Adrenal gland (tissue), 12 donors: ENCODE data around the gene TSSK3. TPM values are rescaled to one million over a fixed set of nuclear protein-coding genes. Genes with fewer than 3 reads are reported as not detected.

Experiments used
- DNase-seq, 7 donors: peaks; one replicate each; pipeline ENCODE4 v3.0.0-alpha.2; 2019 to 2020
- H3K27ac ChIP-seq, 5 donors: fragments of 200-600 bp; sonication (generic) in 4 of 5; 1 replicate in 3 of 5; 2 replicates in 2 of 5; pipeline versions ENCODE4 v1.5.1 to v1.8.0; 2016 to 2020; ENCODE audit warnings: mild to moderate bottlenecking in 1 of 5
- H3K27me3 ChIP-seq: fragments of 200-600 bp; 2 replicates; pipeline ENCODE4 v1.8.0; 2021
- H3K36me3 ChIP-seq, 2 donors: fragments of 200-600 bp; replicated peaks in 1 of 2; 1 replicate in 1 of 2; 2 replicates in 1 of 2; pipeline versions ENCODE4 v1.5.1 to v1.8.0; 2018 to 2022
- H3K4me1 ChIP-seq, 2 donors: fragments of 200-600 bp; replicated peaks in 1 of 2; 1 replicate in 1 of 2; 2 replicates in 1 of 2; pipeline versions ENCODE4 v1.5.1 to v1.8.0; 2018 to 2021
- H3K4me3 ChIP-seq, 4 donors: fragments of 200-600 bp; sonication (generic) in 3 of 4; one replicate each; pipeline ENCODE4 v1.5.1; 2016 to 2018
- H3K9me3 ChIP-seq, 3 donors: fragments of 200-600 bp; sonication (generic) in 1 of 3; replicated peaks in 1 of 3; 1 replicate in 2 of 3; 2 replicates in 1 of 3; pipeline versions ENCODE4 v1.5.1 to v1.8.0; 2016 to 2021
- CTCF ChIP-seq, 6 experiments: fragments of 450-650 bp in 4 of 6; fragments of 200-600 bp in 2 of 6; sonication (generic) in 1 of 6; IDR thresholded peaks; 1 replicate in 5 of 6; 2 replicates in 1 of 6; pipeline versions ENCODE4 v1.5.1 to v1.8.0; 2016 to 2021; ENCODE audit warnings: antibody characterized with exemption in 6 of 6, mild to moderate bottlenecking in 2 of 6, moderate library complexity in 1 of 6
- POLR2A ChIP-seq, 2 donors: fragments of 450-650 bp; IDR thresholded peaks; one replicate each; pipeline ENCODE4 v1.6.1; 2017; ENCODE audit warnings: antibody characterized with exemption in 2 of 2, mild to moderate bottlenecking in 2 of 2, moderate library complexity in 1 of 2
- WGBS, 4 donors: extraction: QIAGEN DNeasy Blood & Tissue Kit in 2 of 4; methylation state at CpG; one replicate each; pipeline versions ENCODE4 v1.1.5 to v1.1.7; 2013 to 2017; 5-methylcytosine and 5-hydroxymethylcytosine counted together
- intact Hi-C, 2 donors: fragments of 100-400 bp; cut with DNase I; formaldehyde crosslinking; loops; one replicate each; pipeline versions ENCODE4 v1.14.1 to v1.15.0; 2022 to 2023
- polyA plus RNA-seq, 3 donors: library from polyadenylated mRNA; stranded (reverse); fragments of 200-250 nt in 2 of 3; fragments of 350-450 nt in 1 of 3; fragmentation: Illumina TruSeq in 1 of 3; extraction: RNeasy Lipid Tissue Mini Kit (QIAGEN cat#74804) in 1 of 3; gene quantifications; one replicate each; pipeline ENCODE4 v1.2.3, GENCODE V29; 2013 to 2014
- total RNA-seq, 9 donors: library from RNA; depleted of rRNA in 4 of 9; stranded (reverse); fragments of >200 nt in 4 of 9; fragments of 120-200 nt in 1 of 9; fragmentation: NEBNext Ultra II Directional in 1 of 9; extraction: Animal tissue kit (Norgen Biotek cat#: 25700) in 1 of 9; gene quantifications; one replicate each; pipeline versions ENCODE4 v1.1.0 to v1.2.4, GENCODE V29; 2013 to 2023
- donor health status: healthy with polysubstance abuse.
- donor health status: Bipolar disorder and iron deficiency.
- donor health status: DM: yes; HTN: yes; CAD: no.
- donor health status: DM: no; HTN: no; CAD: no.
- donor health status: DM: no; HTN: no; CAD: no.
- donor health status: DM: yes; HTN: yes; CAD: no.

The TSSK3 gene
- total and polyA plus RNA-seq, 12 donors: 0.69 to 5.3 (median 1.9) TPM; not detected in 1

GRCh38 chr1:32332290-32333079, 29.9 kb upstream of the TSSK3 start:
- H3K4me3 ChIP-seq: no peak overlapping the region
- H3K4me1 ChIP-seq: peaks cover 6 to 27% of the 10 kb centered on the region in 2 donors
- no peak overlapping the region for H3K27ac ChIP-seq
- no peaks in the 10 kb centered on the region for H3K27me3 ChIP-seq
- WGBS, 4 donors: 86 to 97% (median 93%) methylated on average over 2 to 3 of the region's 3 CpGs
- DNase-seq: no peak
- peaks cover 0 to 62% of the 10 kb centered on the region in 2 donors for H3K36me3 ChIP-seq
- no peak for TF ChIP-seq CTCF (IDR thresholded peaks at IDR 0.05)
- no peak for TF ChIP-seq POLR2A (IDR thresholded peaks at IDR 0.05)
- intact Hi-C loops: no loop called here
- no peaks in the 10 kb centered on the region for H3K9me3 ChIP-seq

- TF ChIP-seq POLR2A (IDR thresholded peaks at IDR 0.05) (no peak), CTCF (IDR thresholded peaks at IDR 0.05) (no peak)
- no peaks in the 10 kb centered on the region for H3K27me3 ChIP-seq
- H3K36me3 ChIP-seq: peaks cover 0 to 52% of the 10 kb centered on the region in 2 donors
- no peak for DNase-seq
- H3K27ac ChIP-seq: no peak overlapping the region
- no peaks in the 10 kb centered on the region for H3K9me3 ChIP-seq
- peaks cover 6 to 27% of the 10 kb centered on the region in 2 donors for H3K4me1 ChIP-seq
- WGBS, 4 donors: 76 to 89% (median 83%) methylated on average over 3 of the region's 3 CpGs
- intact Hi-C loops: no loop called here
- H3K4me3 ChIP-seq: no peak overlapping the region
These were observed 28.9 kb upstream of the TSSK3 start for GRCh38 chr1:32333251-32333963.

- H3K27me3 ChIP-seq: no peaks in the 10 kb centered on the region
- peaks cover 0 to 43% of the 10 kb centered on the region in 2 donors for H3K36me3 ChIP-seq
- intact Hi-C loops: no loop called here
- peaks cover 6 to 27% of the 10 kb centered on the region in 2 donors for H3K4me1 ChIP-seq
- no peaks in the 10 kb centered on the region for H3K9me3 ChIP-seq
- H3K27ac ChIP-seq: peak overlapping the region in 3 of 5 donors; percentile 6 to 81 (median 49)
- H3K4me3 ChIP-seq: peak overlapping the region in 2 of 4 donors; percentile 40 to 91
- no peak for DNase-seq
- 6 to 36% (median 20%) methylated on average over 2 to 9 of the region's 9 CpGs for WGBS, 4 donors
- TF ChIP-seq POLR2A (IDR thresholded peaks at IDR 0.05): no peak
- TF ChIP-seq CTCF (IDR thresholded peaks at IDR 0.05): no peak
These were observed 28.0 kb upstream of the TSSK3 start for GRCh38 chr1:32334274-32334861.
